Left hindlimb (tissue), 1 donor: Measurements from ENCODE around the gene CCDC190.
"Not testable (repeated sequence)": the region's sequence is repeated elsewhere in the genome, so short reads cannot be mapped to it uniquely, and the experiment has no call there.

ENCODE experiments used
- DNase-seq: peaks from one replicate; pipeline ENCODE4 v3.0.0-alpha.2; 2018

The CCDC190 gene

GRCh38 chr1:162823771-162824525 lies 37.0 kb downstream of the CCDC190 start:
- no peak for DNase-seq

- DNase-seq = no peak
Measured at GRCh38 chr1:162823231-162823630, 37.7 kb downstream of the CCDC190 start.

- DNase-seq = peak; percentile 29
Measured at GRCh38 chr1:162822391-162823200, 38.4 kb downstream of the CCDC190 start.

GRCh38 chr1:162818666-162819065 lies 42.3 kb downstream of the CCDC190 start:
- not testable (repeated sequence) for DNase-seq

GRCh38 chr1:162818136-162818535 lies 42.8 kb downstream of the CCDC190 start:
- DNase-seq = not testable (repeated sequence)

- not testable (repeated sequence) for DNase-seq
Measured at GRCh38 chr1:162812357-162812756, 48.6 kb downstream of the CCDC190 start.

GRCh38 chr1:162807503-162807902 lies 53.5 kb downstream of the CCDC190 start:
- not testable (repeated sequence) for DNase-seq
